H1 (cell line): ENCODE data around the gene FAT2. TPM values are rescaled to one million over a fixed set of nuclear protein-coding genes. Genes with fewer than 3 reads are reported as not detected.

ENCODE experiments used
- CTCF ChIA-PET: fragments of 300-600 bp; sonication (Branson Sonifier 250); formaldehyde crosslinking; loops from one replicate; lab custom pipeline; 2021; ENCODE audit not compliant: partially characterized antibody; lab: Charles Lee
- POLR2A ChIA-PET: fragments of 300-600 bp; sonication (Branson Sonifier 250); formaldehyde crosslinking; loops from one replicate; lab custom pipeline; 2021; ENCODE audit warnings: inconsistent platforms; ENCODE audit not compliant: partially characterized antibody; lab: Charles Lee
- DNase-seq, 2 experiments: peaks; one replicate each; pipeline versions ENCODE4 v3.0.0 to v3.0.0-alpha.2; 2010 to 2022; ENCODE audit warnings: low spot score in 2 of 2, low read depth in 1 of 2, mixed read lengths in 1 of 2
- FAIRE-seq: peaks from 2 replicates; lab custom pipeline; 2011; peaks lifted over from hg19 to GRCh38; lab: Jason Lieb, UNC
- H2AFZ ChIP-seq: 2 replicates; pipeline ENCODE4 v1.8.1; 2012; ENCODE audit warnings: low read length, inconsistent platforms
- H2AK5ac ChIP-seq: 2 replicates; pipeline ENCODE4 v1.6.1; 2013; ENCODE audit warnings: low read depth, low read length
- H2BK120ac ChIP-seq: replicated peaks from 2 replicates; pipeline ENCODE3; 2013; ENCODE audit warnings: low read depth, low read length, inconsistent platforms
- H2BK12ac ChIP-seq: 2 replicates; pipeline ENCODE4 v1.6.1; 2013; ENCODE audit warnings: low read depth, low read length
- H2BK15ac ChIP-seq: 2 replicates; pipeline ENCODE4 v1.6.1; 2013; ENCODE audit warnings: low read length
- H2BK20ac ChIP-seq: 2 replicates; pipeline ENCODE4 v1.6.1; 2013; ENCODE audit warnings: low read length
- H2BK5ac ChIP-seq: 2 replicates; pipeline ENCODE4 v1.6.1; 2013; ENCODE audit warnings: low read depth, low read length
- H3K14ac ChIP-seq: 2 replicates; pipeline ENCODE4 v1.6.1; 2013; ENCODE audit warnings: inconsistent platforms; ENCODE audit not compliant: insufficient read length
- H3K18ac ChIP-seq: 2 replicates; pipeline ENCODE4 v1.6.1; 2013; ENCODE audit warnings: low read length; ENCODE audit errors: extremely low read depth
- H3K23ac ChIP-seq: 2 replicates; pipeline ENCODE4 v1.6.1; 2013; ENCODE audit warnings: inconsistent platforms; ENCODE audit not compliant: insufficient read length
- H3K23me2 ChIP-seq: 2 replicates; pipeline ENCODE4 v1.6.1; 2013; ENCODE audit warnings: low read depth, low read length
- H3K27ac ChIP-seq: 2 replicates; pipeline ENCODE4 v1.6.1; 2011; ENCODE audit warnings: low read depth, low read length, inconsistent platforms
- H3K27me3 ChIP-seq, 4 experiments: replicated peaks in 1 of 4; 1 replicate in 1 of 4; 2 replicates in 3 of 4; pipeline versions ENCODE4 v1.6.1 to v1.8.1; 2011 to 2013; ENCODE audit warnings: low read length in 3 of 4, mild to moderate bottlenecking in 3 of 4, inconsistent platforms in 2 of 4, mixed read lengths in 2 of 4, moderate library complexity in 1 of 4; ENCODE audit not compliant: control insufficient read depth in 3 of 4, insufficient read depth in 3 of 4; ENCODE audit errors: extremely low read depth in 1 of 4
- H3K36me3 ChIP-seq, 4 experiments: 2 replicates each; pipeline versions ENCODE4 v1.6.1 to v1.8.1; 2011 to 2013; ENCODE audit warnings: mild to moderate bottlenecking in 4 of 4, low read length in 3 of 4, moderate library complexity in 2 of 4, control low read depth in 1 of 4, inconsistent platforms in 1 of 4; ENCODE audit not compliant: insufficient read depth in 4 of 4, control insufficient read depth in 2 of 4
- H3K4ac ChIP-seq: replicated peaks from 2 replicates; pipeline ENCODE3; 2013; ENCODE audit warnings: low read length, low read depth, mixed read lengths, inconsistent platforms; ENCODE audit not compliant: insufficient read length
- H3K4me1 ChIP-seq, 4 experiments: replicated peaks in 1 of 4; 1 replicate in 1 of 4; 2 replicates in 3 of 4; pipeline versions ENCODE4 v1.6.1 to v1.8.1; 2011 to 2013; ENCODE audit warnings: low read length in 3 of 4, inconsistent platforms in 2 of 4, mixed read lengths in 1 of 4; ENCODE audit not compliant: insufficient read depth in 4 of 4, control insufficient read depth in 3 of 4
- H3K4me2 ChIP-seq, 2 experiments: 2 replicates each; pipeline versions ENCODE4 v1.6.1 to v1.8.1; 2011 to 2013; ENCODE audit warnings: low read depth in 2 of 2, low read length in 2 of 2, control low read depth in 1 of 2, inconsistent platforms in 1 of 2, mild to moderate bottlenecking in 1 of 2; ENCODE audit not compliant: insufficient read depth in 1 of 2
- H3K4me3 ChIP-seq, 4 experiments: fragments of 200-600, 300-600 bp in 1 of 4; sonication (generic), shearing (Covaris generic), sonication (Bioruptor Twin) in 1 of 4; 2 replicates each; pipeline versions ENCODE4 v1.5.1 to v1.8.1; 2011 to 2016; ENCODE audit warnings: low read length in 4 of 4, low read depth in 3 of 4, control low read depth in 2 of 4, inconsistent platforms in 2 of 4, mild to moderate bottlenecking in 2 of 4, mixed read lengths in 1 of 4, moderate library complexity in 1 of 4; ENCODE audit not compliant: insufficient read depth in 2 of 4; ENCODE audit errors: extremely low read depth in 1 of 4
- H3K56ac ChIP-seq: replicated peaks from 2 replicates; pipeline ENCODE3; 2013; ENCODE audit warnings: low read depth, mild to moderate bottlenecking, mixed read lengths, low read length, inconsistent platforms; ENCODE audit not compliant: insufficient read length
- H3K79me1 ChIP-seq: 2 replicates; pipeline ENCODE4 v1.6.1; 2013; ENCODE audit warnings: low read depth, low read length, control low read depth
- H3K79me2 ChIP-seq, 2 experiments: 2 replicates each; pipeline versions ENCODE4 v1.6.1 to v1.8.1; 2012 to 2013; ENCODE audit warnings: low read length in 2 of 2, mild to moderate bottlenecking in 2 of 2, inconsistent platforms in 1 of 2; ENCODE audit not compliant: insufficient read depth in 2 of 2, control insufficient read depth in 1 of 2
- H3K9ac ChIP-seq, 4 experiments: replicated peaks in 1 of 4; 1 replicate in 1 of 4; 2 replicates in 3 of 4; pipeline versions ENCODE4 v1.6.1 to v1.8.1; 2011 to 2013; ENCODE audit warnings: low read depth in 3 of 4, low read length in 3 of 4, control low read depth in 2 of 4, mild to moderate bottlenecking in 2 of 4, moderate library complexity in 2 of 4, inconsistent platforms in 1 of 4; ENCODE audit errors: extremely low read depth in 1 of 4
- H3K9me3 ChIP-seq, 2 experiments: 2 replicates each; pipeline versions ENCODE4 v1.6.1 to v1.8.1; 2012 to 2013; ENCODE audit warnings: mild to moderate bottlenecking in 2 of 2, moderate library complexity in 2 of 2, control low read depth in 1 of 2, inconsistent platforms in 1 of 2, low read depth in 1 of 2, low read length in 1 of 2, mixed read lengths in 1 of 2; ENCODE audit not compliant: insufficient read depth in 2 of 2
- H4K20me1 ChIP-seq, 2 experiments: replicated peaks in 1 of 2; 2 replicates each; pipeline versions ENCODE3 to v1.8.1; 2011 to 2013; ENCODE audit warnings: inconsistent platforms in 2 of 2, low read length in 2 of 2, mild to moderate bottlenecking in 1 of 2; ENCODE audit not compliant: insufficient read depth in 2 of 2, control insufficient read depth in 1 of 2
- H4K5ac ChIP-seq: 2 replicates; pipeline ENCODE4 v1.6.1; 2013; ENCODE audit warnings: low read length, low read depth, mixed read lengths, inconsistent platforms; ENCODE audit not compliant: insufficient read length
- H4K8ac ChIP-seq: 2 replicates; pipeline ENCODE4 v1.8.0; 2013; ENCODE audit warnings: mild to moderate bottlenecking, moderate library complexity, low read length, inconsistent platforms; ENCODE audit not compliant: insufficient read depth; ENCODE audit errors: extremely low read depth
- H4K91ac ChIP-seq: replicated peaks from 2 replicates; pipeline ENCODE3; 2013; ENCODE audit warnings: low read length, mixed read lengths, inconsistent platforms; ENCODE audit not compliant: insufficient read length
- CHD2 ChIP-seq: IDR thresholded peaks from 2 replicates; pipeline ENCODE4 v1.6.1; 2012; ENCODE audit warnings: low read length, improper control_type of control experiment
- KDM4A ChIP-seq: IDR thresholded peaks from one replicate; pipeline ENCODE4 v1.7.1; 2012; ENCODE audit warnings: low read depth, mild to moderate bottlenecking, moderate library complexity, low read length, inconsistent platforms; ENCODE audit not compliant: severe bottlenecking
- PHF8 ChIP-seq: fragments of 200-600 bp; sonication (generic); conservative IDR thresholded peaks from 2 replicates; pipeline ENCODE4 v1.7.1; 2012; ENCODE audit warnings: low read depth, mild to moderate bottlenecking, inconsistent platforms, low read length, moderate library complexity
- ZNF274 ChIP-seq: IDR thresholded peaks from 2 replicates; pipeline ENCODE4 v1.7.0; 2012; ENCODE audit warnings: low read length, borderline replicate concordance; ENCODE audit errors: extremely low read depth
- whole genome bisulfite sequencing, 2 experiments: shearing (Covaris generic) in 1 of 2; methylation state at CpG; one replicate each; pipeline versions ENCODE4 v1.1.6 to v1.1.7; 2013 to 2015; ENCODE audit warnings: low lambda C conversion rate in 2 of 2, mixed read lengths in 2 of 2, inconsistent platforms in 1 of 2, low coverage in 1 of 2, missing lambda C conversion rate in 1 of 2; ENCODE audit not compliant: insufficient replicate concordance in 2 of 2, insufficient coverage in 1 of 2, insufficient read length in 1 of 2; ENCODE audit errors: extremely low coverage in 1 of 2, missing lambda C conversion rate in 1 of 2; 5-methylcytosine and 5-hydroxymethylcytosine counted together
- polyA plus RNA-seq, 7 experiments: library from polyadenylated mRNA; depleted of rRNA in 3 of 7; stranded (reverse) in 5 of 7; unstranded in 2 of 7; fragments of >200 nt in 5 of 7; fragments of 200-250 nt in 2 of 7; gene quantifications; 1 replicate in 5 of 7; 2 replicates in 1 of 7; 4 replicates in 1 of 7; pipeline versions ENCODE4 v1.2.1 to v1.2.3, GENCODE V29; 2011 to 2013; ENCODE audit warnings: missing spikeins in 2 of 7, mixed read lengths in 2 of 7
- total RNA-seq: library from RNA; stranded (reverse); fragmentation: NEBNext Ultra II Directional; extraction: Animal tissue kit (Norgen Biotek cat#: 25700); gene quantifications from 2 replicates; pipeline ENCODE4 v1.2.1, GENCODE V29; 2021

FAT2 gene
- total and polyA plus RNA-seq, 2 of the 8 experiments (the other 6 are each of a cell fraction or from before 2014, with no cell fraction given) = 0.12 to 0.30 TPM

DNA sequence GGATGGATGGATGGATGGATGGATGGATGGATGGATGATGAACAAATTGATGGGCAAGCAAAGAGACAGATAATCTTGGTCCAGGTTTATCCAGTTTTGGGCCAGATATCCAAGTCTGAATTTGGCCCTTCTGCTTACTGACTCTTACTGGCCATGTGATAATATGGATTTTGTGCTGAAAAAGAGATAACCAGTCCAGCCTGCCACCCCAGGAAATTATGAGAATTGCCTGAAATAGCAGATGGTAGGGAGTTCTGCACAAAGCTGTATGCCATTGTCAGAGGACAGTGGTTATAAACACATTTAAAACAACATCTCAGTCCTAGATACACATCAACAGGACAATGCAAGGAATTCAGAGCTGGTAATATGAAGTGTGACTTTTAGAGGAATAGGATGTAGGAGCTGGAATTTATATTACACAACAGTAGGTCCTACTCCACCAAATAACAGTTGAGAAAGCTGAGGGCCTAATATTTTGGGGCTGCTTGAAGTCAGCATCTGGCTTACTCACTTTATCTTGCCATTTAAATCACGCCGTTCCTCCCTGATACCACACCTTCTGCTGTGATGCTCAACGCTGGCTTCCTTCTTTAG, 9.0 kb upstream of the FAT2 start:
- H3K18ac ChIP-seq = no peak overlapping the region
- H2AK5ac ChIP-seq = no peak overlapping the region
- no peak overlapping the region for H3K56ac ChIP-seq
- no peaks in the 10 kb centered on the region for H4K20me1 ChIP-seq
- H3K79me2 ChIP-seq = no peaks in the 10 kb centered on the region
- H4K8ac ChIP-seq = no peak overlapping the region
- H4K5ac ChIP-seq = no peak overlapping the region
- no peak overlapping the region for H3K14ac ChIP-seq
- H3K9me3 ChIP-seq = no peaks in the 10 kb centered on the region
- no peak overlapping the region for H3K23ac ChIP-seq
- no peak overlapping the region for H4K91ac ChIP-seq
- H3K4me1 ChIP-seq = peaks cover 2 to 16% (median 9%) of the 10 kb centered on the region in 4 experiments; a peak in 5 of 7 replicates
- CTCF ChIA-PET = interaction anchor here (0.7 to 2.1 kb wide), 6 partner anchors 12 to 141 kb away, joined by 3 to 8 read pairs (median 5); no protein-coding TSS in a partner anchor
- H3K23me2 ChIP-seq = no peaks in the 10 kb centered on the region; the same call in 1 of the 2 replicates
- no peak for FAIRE-seq
- H3K27me3 ChIP-seq = no peaks in the 10 kb centered on the region
- H3K4me2 ChIP-seq = no peak overlapping the region
- no peak for TF ChIP-seq PHF8
- TF ChIP-seq CHD2 = no peak
- TF ChIP-seq ZNF274 = no peak
- no peak for TF ChIP-seq KDM4A
- TF ChIP-seq, all 59 proteins: peak for 0
- H2BK120ac ChIP-seq = no peak overlapping the region
- no peaks in the 10 kb centered on the region for H3K36me3 ChIP-seq
- H3K79me1 ChIP-seq = no peaks in the 10 kb centered on the region
- POLR2A ChIA-PET = no interaction called here
- H2BK12ac ChIP-seq = no peak overlapping the region
- H3K9ac ChIP-seq = no peak overlapping the region
- no peak overlapping the region for H3K27ac ChIP-seq
- no peak overlapping the region for H2BK15ac ChIP-seq
- no peak overlapping the region for H2BK20ac ChIP-seq
- 93% methylated on average over 3 of the region's 3 CpGs; no CpG with 5 or more reads in 1 of the 2 experiments for WGBS, 2 experiments
- no peak overlapping the region for H3K4ac ChIP-seq
- H2AFZ ChIP-seq = no peak overlapping the region
- no peak overlapping the region for H2BK5ac ChIP-seq
- DNase-seq = no peak
- H3K4me3 ChIP-seq = no peak overlapping the region
